ENCODE measurements around the gene NEU1.

DNA sequence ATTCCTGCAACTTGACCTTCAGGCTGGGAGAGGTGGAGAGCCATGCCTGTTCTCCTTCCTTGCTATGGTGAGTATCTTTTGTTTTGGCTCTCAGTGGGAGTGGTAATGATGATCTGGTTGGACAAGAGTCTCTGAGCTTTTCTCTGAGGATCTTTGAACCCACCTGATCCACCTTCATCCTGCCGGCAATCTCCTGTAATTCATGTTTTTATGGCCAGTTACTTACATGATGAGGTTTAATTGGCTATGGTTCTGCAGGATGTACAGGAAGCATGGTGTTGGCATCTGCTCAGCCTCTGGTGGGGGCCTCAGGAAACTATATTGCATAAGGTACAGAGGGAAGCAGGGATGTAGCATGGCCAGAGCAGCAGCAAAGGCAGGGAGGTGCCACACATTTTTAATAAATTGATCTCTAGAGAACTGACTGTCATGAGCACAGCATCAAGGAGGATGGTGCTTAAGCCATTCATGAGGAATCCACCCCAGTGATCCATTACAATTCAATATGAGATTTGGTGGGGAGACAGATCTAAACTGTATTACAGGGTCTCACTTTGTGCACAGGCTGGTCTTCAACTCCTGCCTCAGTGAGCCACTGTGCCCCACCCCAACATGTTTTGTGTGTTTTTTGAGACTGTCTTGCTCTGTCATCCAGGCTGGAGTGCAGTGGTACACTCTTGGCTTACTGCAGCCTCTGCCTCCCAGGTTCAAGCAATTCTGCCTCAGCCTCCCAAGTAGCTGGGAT, 25.1 kb downstream of the NEU1 start:
- TF ChIP-seq POLR2A (IDR thresholded peaks at IDR 0.05; ENCODE audit: low read length): no peak
- TF ChIP-seq GATA1 (IDR thresholded peaks at IDR 0.05; ENCODE audit: low read depth, low read length): no peak
